ENCODE results near the gene TBR1. TPM values are rescaled to one million over a fixed set of nuclear protein-coding genes. Genes with fewer than 3 reads are reported as not detected.

The TBR1 gene
- not detected for total RNA-seq

DNA sequence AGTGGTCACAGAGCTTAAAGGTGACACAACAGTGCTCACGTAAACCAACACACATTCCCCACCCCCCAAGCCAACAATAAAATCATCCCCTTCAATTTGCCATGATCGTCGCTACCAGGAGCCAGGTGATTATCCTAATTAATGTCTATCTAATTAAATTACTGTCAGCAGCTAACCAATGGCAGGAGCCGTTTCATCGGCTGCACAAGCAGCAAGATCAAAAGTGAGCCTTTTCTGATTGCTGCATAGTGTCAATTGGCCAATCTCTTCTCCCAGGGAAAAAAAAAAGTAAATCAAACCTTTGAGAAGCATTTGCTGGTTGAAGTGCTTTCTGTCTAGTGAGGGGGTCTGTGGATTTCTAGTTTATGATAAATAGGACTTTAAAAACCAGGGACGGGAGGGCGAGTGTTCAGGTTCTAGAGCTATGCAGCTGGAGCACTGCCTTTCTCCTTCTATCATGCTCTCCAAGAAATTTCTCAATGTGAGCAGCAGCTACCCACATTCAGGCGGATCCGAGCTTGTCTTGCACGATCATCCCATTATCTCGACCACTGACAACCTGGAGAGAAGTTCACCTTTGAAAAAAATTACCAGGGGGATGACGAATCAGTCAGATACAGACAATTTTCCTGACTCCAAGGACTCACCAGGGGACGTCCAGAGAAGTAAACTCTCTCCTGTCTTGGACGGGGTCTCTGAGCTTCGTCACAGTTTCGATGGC is at the start of gene TBR1:
TSS of gene TBR1 (plus strand) at position 311 of the 721 bp plus-strand sequence. CDS start at position 425, 114 bp downstream.
- no peak for DNase-seq
- H3K27me3 Mint-ChIP-seq = peaks cover 73% of the 10 kb centered on the region
- H3K27ac Mint-ChIP-seq = no peak within 1 kb of the TSS
- no peaks in the 10 kb centered on the region for H3K9me3 Mint-ChIP-seq
- CTCF ChIA-PET = interaction anchor here (1.6 to 1.8 kb wide), 2 partner anchors 10 to 12 kb away, joined by 6 read pairs; no protein-coding TSS in a partner anchor
- peaks cover 17% of the 10 kb centered on the region for H3K36me3 Mint-ChIP-seq (ENCODE audit: low read depth)
- POLR2A ChIA-PET = interaction anchor here (0.5 kb wide), 1 partner anchor 603 kb away, joined by 4 read pairs; no protein-coding TSS in a partner anchor
- peaks cover 48% of the 10 kb centered on the region for H3K4me1 Mint-ChIP-seq
- H3K4me3 Mint-ChIP-seq = peak within 1 kb of the TSS; percentile 55

DNA sequence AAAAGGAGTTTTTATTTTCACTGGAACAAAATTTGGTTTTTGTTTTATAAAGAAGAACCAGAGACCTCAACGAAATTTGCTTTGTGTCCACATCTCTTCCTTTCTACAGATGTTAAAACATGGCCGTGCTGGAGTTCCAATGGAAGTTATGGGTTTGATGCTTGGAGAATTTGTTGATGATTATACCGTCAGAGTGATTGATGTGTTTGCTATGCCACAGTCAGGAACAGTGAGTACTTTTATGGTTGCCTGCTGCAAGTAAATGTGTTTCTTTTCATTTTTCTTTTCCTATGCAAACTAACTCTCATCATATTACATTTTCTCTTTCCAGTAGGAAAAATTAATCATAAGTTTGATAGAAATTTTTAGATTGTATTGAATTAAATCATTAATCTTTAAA is 48.4 kb upstream of the TBR1 start:
- H3K9me3 Mint-ChIP-seq = peaks cover 5% of the 10 kb centered on the region
- DNase-seq = no peak
- CTCF ChIA-PET = no interaction called here
- peaks cover 44% of the 10 kb centered on the region for H3K36me3 Mint-ChIP-seq (ENCODE audit: low read depth)
- no peaks in the 10 kb centered on the region for H3K27me3 Mint-ChIP-seq
- POLR2A ChIA-PET = no interaction called here
- no peaks in the 10 kb centered on the region for H3K4me1 Mint-ChIP-seq
- H3K4me3 Mint-ChIP-seq = no peak overlapping the region
- no peak overlapping the region for H3K27ac Mint-ChIP-seq

DNA sequence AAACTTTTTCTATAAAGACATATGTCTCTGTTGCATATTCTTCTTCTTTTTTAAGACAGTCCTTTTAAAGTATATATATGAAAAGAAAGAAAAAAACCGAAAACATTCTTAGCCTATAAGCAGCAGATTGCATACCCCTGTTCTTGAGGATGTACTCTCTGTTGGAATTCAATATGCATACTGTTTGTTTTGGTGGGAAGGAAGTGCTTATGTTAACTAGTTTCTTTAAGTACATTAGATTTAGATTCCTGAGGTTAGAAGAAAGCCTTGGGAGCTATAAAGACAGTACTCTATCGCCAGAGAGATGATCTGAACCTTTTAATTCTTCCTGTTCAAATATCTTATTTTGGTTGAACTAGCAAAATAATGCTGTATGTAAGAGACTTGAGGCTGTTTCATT is 46.8 kb upstream of the TBR1 start:
- no peaks in the 10 kb centered on the region for H3K4me1 Mint-ChIP-seq
- H3K4me3 Mint-ChIP-seq = no peak overlapping the region
- ChIA-PET CTCF (no interaction called here), POLR2A (no interaction called here)
- peaks cover 30% of the 10 kb centered on the region for H3K36me3 Mint-ChIP-seq (ENCODE audit: low read depth)
- no peak for DNase-seq
- no peak overlapping the region for H3K27ac Mint-ChIP-seq
- no peaks in the 10 kb centered on the region for H3K27me3 Mint-ChIP-seq
- H3K9me3 Mint-ChIP-seq = no peaks in the 10 kb centered on the region

DNA sequence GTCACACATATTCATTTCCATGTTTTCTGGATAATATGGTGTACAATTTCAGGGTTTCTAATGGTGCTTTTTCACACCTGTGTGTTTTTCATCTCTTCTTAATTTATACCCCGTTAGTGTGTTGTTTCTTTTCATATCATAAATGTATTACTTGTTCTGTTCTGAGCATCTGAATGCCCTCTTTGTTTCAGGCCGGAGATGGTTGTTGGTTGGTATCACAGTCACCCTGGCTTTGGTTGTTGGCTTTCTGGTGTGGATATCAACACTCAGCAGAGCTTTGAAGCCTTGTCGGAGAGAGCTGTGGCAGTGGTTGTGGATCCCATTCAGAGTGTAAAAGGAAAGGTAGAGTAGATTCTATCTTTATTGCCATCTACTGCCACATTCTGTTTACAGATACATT is 45.1 kb upstream of the TBR1 start:
- H3K4me1 Mint-ChIP-seq = no peaks in the 10 kb centered on the region
- H3K27me3 Mint-ChIP-seq = no peaks in the 10 kb centered on the region
- DNase-seq = no peak
- peaks cover 31% of the 10 kb centered on the region for H3K36me3 Mint-ChIP-seq (ENCODE audit: low read depth)
- ChIA-PET CTCF (interaction anchor here (1.0 kb wide), 1 partner anchor 12 kb away, joined by 3 read pairs; no protein-coding TSS in a partner anchor), POLR2A (no interaction called here)
- H3K27ac Mint-ChIP-seq = no peak overlapping the region
- H3K9me3 Mint-ChIP-seq = no peaks in the 10 kb centered on the region
- H3K4me3 Mint-ChIP-seq = no peak overlapping the region

DNA sequence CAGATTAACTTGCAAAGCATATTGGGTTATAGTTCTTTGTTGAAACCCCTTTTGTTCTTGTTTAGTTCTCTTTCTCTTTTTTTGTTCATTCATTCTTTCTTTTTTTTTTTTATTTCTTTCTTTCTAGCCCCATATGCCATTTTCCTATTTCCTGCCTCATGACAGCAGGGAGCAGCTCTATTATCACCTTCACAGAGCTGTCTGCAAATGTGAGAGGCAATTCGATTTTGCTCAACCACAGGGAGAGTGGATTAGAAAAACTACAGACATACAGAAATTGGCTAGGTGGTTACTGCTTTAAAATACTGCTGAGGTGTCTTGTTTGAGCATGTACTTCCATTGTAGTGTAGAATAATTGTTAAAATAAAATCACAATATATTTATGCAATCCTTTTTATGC is 44.2 kb upstream of the TBR1 start:
- no peak overlapping the region for H3K27ac Mint-ChIP-seq
- POLR2A ChIA-PET = no interaction called here
- CTCF ChIA-PET = no interaction called here
- H3K36me3 Mint-ChIP-seq (ENCODE audit: low read depth) = peaks cover 31% of the 10 kb centered on the region
- no peak for DNase-seq
- no peaks in the 10 kb centered on the region for H3K4me1 Mint-ChIP-seq
- no peaks in the 10 kb centered on the region for H3K9me3 Mint-ChIP-seq
- no peak overlapping the region for H3K4me3 Mint-ChIP-seq
- H3K27me3 Mint-ChIP-seq = no peaks in the 10 kb centered on the region

DNA sequence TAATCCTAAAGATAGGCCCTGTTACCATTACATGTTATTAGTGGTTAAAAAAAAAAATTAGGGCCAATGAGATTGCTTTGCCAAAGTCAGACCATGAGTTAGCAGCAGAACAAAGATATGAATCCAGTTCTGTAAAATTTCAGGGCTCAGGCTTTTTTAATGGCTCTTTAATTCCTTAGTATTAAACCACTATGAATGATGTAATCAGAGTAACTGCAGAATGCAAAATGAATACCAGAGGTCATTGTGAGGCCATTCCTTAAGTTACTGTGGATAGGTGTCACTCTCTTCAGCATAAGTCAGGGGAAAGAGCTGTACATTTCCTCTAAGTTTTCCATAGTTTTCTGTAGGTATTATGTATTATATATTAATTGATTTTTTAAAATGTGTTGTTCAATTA is 42.2 kb upstream of the TBR1 start:
- ChIA-PET POLR2A (no interaction called here), CTCF (no interaction called here)
- DNase-seq = no peak
- H3K27me3 Mint-ChIP-seq = no peaks in the 10 kb centered on the region
- H3K4me1 Mint-ChIP-seq = no peaks in the 10 kb centered on the region
- peaks cover 24% of the 10 kb centered on the region for H3K36me3 Mint-ChIP-seq (ENCODE audit: low read depth)
- H3K27ac Mint-ChIP-seq = no peak overlapping the region
- no peak overlapping the region for H3K4me3 Mint-ChIP-seq
- no peaks in the 10 kb centered on the region for H3K9me3 Mint-ChIP-seq

DNA sequence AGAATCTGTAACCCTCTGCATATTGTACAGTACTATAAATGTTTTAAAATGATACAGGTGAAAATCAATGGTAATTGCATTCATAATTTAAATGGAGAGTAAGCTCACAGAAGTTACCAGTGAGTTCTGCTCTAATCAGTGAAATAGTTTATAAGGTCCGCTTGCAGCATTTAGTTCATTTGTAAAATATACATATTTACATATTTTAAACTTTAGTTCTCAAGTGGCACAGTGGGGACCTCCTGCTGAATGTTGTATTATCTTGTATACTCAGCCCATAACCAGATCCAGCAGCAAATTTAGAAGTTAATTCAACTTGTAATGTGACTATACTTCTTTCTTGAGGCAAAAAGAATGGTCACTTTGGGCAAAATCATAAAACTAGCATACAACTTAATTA is 41.7 kb upstream of the TBR1 start:
- ChIA-PET POLR2A (no interaction called here), CTCF (interaction anchor here (1.1 kb wide), 1 partner anchor 10 kb away, joined by 4 read pairs; no protein-coding TSS in a partner anchor)
- Mint-ChIP-seq H3K27me3 (no peaks in the 10 kb centered on the region), H3K27ac (no peak overlapping the region), H3K9me3 (no peaks in the 10 kb centered on the region), H3K4me1 (no peaks in the 10 kb centered on the region), H3K36me3 (ENCODE audit: low read depth) (peaks cover 22% of the 10 kb centered on the region), H3K4me3 (no peak overlapping the region)
- DNase-seq = no peak

DNA sequence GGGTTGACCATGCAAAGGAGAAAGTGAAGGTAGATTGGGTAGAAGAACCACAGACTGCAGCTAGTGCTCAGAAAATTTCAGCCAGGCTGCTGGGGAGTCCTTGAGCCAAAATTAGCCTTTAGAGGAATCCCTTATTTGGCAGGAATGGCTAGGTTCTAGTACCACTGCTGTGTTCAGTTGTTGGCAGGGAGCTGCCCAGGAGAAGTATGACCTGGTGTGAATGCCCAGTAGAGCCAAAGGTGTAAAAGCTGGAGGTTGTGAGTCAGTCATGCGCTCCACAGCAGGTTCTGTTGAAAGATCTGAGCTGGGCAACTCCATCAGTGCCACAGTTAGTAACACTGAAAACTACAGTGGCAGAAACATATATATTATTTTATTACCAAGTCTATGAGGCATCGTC is 36.4 kb upstream of the TBR1 start:
- no peak overlapping the region for H3K27ac Mint-ChIP-seq

DNA sequence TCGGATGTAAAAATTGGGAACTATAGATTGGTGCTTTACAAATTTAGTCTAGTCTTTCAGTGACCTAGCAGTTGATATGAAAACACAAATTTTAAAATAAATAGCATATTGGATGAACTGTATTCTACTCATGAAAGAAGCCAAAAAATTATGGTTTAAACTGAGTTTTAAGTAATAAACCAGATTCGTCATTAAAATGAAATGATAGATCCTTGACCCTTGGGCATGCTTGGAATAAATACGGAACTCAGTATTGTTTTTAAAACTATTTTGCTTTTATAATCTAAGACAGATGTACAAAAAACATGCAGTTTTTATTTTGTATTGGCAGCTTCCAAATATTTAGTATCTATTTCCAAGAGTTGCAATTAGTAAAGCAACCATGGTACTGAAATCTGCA is 34.6 kb upstream of the TBR1 start:
- CTCF ChIA-PET = interaction anchor here (0.6 to 1.0 kb wide), 2 partner anchors 22 to 38 kb away, joined by 3 read pairs; no protein-coding TSS in a partner anchor

More for the DNA sequence above, 36.4 kb upstream of the TBR1 start:
- no peak overlapping the region for H3K4me3 Mint-ChIP-seq
- no peak for DNase-seq
- H3K9me3 Mint-ChIP-seq = no peaks in the 10 kb centered on the region
- peaks cover 8% of the 10 kb centered on the region for H3K4me1 Mint-ChIP-seq
- peaks cover 10% of the 10 kb centered on the region for H3K36me3 Mint-ChIP-seq (ENCODE audit: low read depth)
- ChIA-PET CTCF (interaction anchor here (0.6 kb wide), 1 partner anchor 746 kb away, joined by 7 read pairs; no protein-coding TSS in a partner anchor), POLR2A (no interaction called here)
- H3K27me3 Mint-ChIP-seq = no peaks in the 10 kb centered on the region

DNA sequence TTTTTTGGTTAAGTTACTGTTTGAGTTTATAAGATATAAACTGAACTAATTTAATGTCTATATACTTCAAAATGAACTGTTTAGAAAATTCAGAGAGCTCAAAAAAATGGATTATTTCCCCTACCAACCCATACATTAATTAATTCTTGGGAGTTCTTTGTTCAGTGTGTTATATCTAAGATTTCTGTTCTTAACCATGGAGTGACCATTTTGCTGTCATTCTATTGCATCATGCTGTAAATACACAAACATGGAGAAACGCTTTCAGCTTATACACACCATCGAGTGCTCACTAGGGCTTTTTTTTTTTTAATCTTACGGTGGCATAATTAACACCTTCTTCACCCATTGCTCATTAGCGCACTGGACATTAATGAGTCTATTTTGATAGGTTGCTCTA is 33.4 kb upstream of the TBR1 start:
- no peaks in the 10 kb centered on the region for H3K9me3 Mint-ChIP-seq
- H3K4me1 Mint-ChIP-seq = peaks cover 31% of the 10 kb centered on the region
- no peak for DNase-seq
- H3K4me3 Mint-ChIP-seq = no peak overlapping the region
- ChIA-PET CTCF (interaction anchor here (0.6 to 1.4 kb wide), 2 partner anchors 11 to 12 kb away, joined by 3 read pairs; no protein-coding TSS in a partner anchor), POLR2A (interaction anchor here (0.8 kb wide), 1 partner anchor 75 kb away, joined by 4 read pairs; the partner anchor contains the start of gene PSMD14)
- H3K27ac Mint-ChIP-seq = no peak overlapping the region
- H3K36me3 Mint-ChIP-seq (ENCODE audit: low read depth) = peaks cover 15% of the 10 kb centered on the region
- H3K27me3 Mint-ChIP-seq = no peaks in the 10 kb centered on the region

More for the DNA sequence above, 34.6 kb upstream of the TBR1 start:
- Mint-ChIP-seq H3K9me3 (no peaks in the 10 kb centered on the region), H3K4me1 (peaks cover 24% of the 10 kb centered on the region), H3K27ac (no peak overlapping the region), H3K36me3 (ENCODE audit: low read depth) (peaks cover 9% of the 10 kb centered on the region), H3K4me3 (no peak overlapping the region), H3K27me3 (no peaks in the 10 kb centered on the region)
- POLR2A ChIA-PET = no interaction called here
- DNase-seq = no peak

DNA sequence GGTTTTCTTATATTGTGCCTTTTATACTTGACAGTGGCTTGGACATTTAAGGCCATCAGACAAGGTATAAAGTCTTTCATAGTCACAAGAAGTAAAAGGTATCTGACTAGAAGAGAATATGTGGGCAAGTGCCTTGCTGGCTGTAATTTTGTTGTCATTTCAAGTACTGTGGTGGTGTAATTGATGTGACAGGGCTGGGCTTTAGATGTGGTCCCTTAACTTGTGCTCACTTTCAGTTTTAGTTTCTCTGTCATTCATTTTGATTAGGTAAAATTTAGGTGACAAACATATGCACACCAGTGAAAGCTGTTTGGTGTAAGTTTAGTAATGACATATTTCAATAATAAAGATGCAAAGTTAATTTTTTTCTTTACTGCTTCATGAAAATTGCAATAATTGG is 31.2 kb upstream of the TBR1 start:
- POLR2A ChIA-PET = interaction anchor here (0.6 kb wide), 1 partner anchor 141 kb away, joined by 3 read pairs; no protein-coding TSS in a partner anchor

DNA sequence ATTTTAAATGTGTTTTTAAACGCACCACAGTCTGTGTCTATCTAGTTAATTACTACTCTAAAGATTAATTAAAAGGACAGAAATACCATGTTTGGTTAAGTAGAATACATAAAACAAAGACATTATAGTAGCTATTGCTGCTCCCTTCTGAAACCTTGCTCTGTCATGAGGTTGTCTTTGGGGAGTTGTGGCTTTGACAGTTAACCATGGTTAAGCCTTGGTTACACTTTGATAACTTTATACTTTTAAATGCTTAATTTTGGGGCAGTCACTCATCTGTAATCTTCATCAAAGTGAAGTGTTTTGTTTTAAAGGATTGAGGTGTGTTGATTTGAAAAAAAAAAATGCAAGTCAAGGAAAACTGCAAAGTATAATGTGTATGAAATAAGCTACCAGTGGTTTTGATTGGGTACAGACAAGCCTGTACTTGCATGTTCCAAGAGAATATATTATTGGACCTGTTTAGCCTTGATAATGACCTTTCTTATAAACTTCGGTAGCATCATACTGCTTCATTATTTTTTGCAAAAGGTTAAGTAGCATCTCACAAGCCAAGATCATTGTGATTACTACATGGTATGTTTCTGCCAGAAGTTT is 29.8 kb upstream of the TBR1 start:
- ChIA-PET POLR2A (no interaction called here), CTCF (no interaction called here)
- Mint-ChIP-seq H3K9me3 (no peaks in the 10 kb centered on the region), H3K4me3 (no peak overlapping the region), H3K36me3 (ENCODE audit: low read depth) (peaks cover 23% of the 10 kb centered on the region), H3K27me3 (no peaks in the 10 kb centered on the region), H3K4me1 (peaks cover 36% of the 10 kb centered on the region), H3K27ac (peak overlapping the region; percentile 28)
- peak; percentile 8 for DNase-seq

More for the DNA sequence above, 31.2 kb upstream of the TBR1 start:
- peak overlapping the region; percentile 15 for H3K4me3 Mint-ChIP-seq
- DNase-seq = peak; percentile 72
- peaks cover 31% of the 10 kb centered on the region for H3K4me1 Mint-ChIP-seq
- H3K36me3 Mint-ChIP-seq (ENCODE audit: low read depth) = peaks cover 15% of the 10 kb centered on the region
- CTCF ChIA-PET = no interaction called here
- peak overlapping the region; percentile 78 for H3K27ac Mint-ChIP-seq
- H3K9me3 Mint-ChIP-seq = no peaks in the 10 kb centered on the region
- no peaks in the 10 kb centered on the region for H3K27me3 Mint-ChIP-seq

DNA sequence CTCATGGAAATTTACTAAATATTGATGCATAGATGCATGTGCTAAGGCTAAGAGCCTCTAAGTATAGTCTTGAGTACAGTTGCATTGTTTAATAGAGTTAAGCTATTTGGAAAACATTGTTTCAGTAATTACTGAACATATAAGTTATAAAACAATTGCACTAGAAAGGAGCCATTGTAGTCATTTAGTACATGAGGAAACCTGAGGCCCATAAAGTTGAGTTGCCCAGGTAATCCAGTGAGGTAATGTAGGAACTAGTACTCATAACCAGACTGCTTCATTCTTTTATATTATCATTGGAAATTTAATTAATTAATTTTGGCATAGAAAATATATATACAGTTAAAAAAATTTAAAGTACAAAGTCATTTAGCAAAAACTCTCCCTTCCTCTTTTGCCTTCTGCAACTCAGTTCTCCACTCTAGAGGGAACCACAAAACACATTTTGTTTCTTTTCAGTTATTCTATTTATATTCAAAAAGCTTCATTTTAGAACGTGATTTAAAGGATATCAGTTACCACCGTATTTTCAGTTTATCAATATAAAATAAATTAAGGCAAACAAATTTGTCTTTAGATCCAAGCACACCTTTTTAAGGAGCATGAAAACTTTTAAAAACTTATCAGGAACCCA is 27.8 kb upstream of the TBR1 start:
- ChIA-PET CTCF (no interaction called here), POLR2A (no interaction called here)
- Mint-ChIP-seq H3K36me3 (ENCODE audit: low read depth) (peaks cover 33% of the 10 kb centered on the region), H3K27me3 (no peaks in the 10 kb centered on the region), H3K4me3 (no peak overlapping the region), H3K4me1 (peaks cover 36% of the 10 kb centered on the region), H3K27ac (no peak overlapping the region), H3K9me3 (no peaks in the 10 kb centered on the region)
- no peak for DNase-seq
